ENCODE results near the gene SMPD3.

DNA sequence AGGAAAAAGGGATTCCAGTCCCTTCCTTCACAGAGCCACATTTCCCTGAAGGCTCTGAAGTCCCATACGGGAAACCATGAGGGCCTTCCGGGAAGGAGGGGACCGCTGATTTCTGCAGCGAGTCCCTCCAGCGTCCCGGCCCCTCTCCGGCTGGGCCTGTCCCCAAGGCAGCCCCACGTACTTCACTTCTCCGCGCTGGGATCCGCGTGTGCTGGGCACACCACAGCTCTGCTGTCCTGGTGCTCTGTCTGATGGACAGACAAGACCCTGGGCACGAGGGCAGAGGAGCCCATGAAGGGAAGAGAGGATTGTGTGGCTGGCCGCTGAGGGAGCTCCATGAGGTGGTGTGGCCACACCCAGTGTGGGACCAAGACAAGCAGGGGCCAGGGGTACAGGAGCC lies 80.4 kb downstream of the SMPD3 start:
- TF ChIP-seq, protein P1, sequence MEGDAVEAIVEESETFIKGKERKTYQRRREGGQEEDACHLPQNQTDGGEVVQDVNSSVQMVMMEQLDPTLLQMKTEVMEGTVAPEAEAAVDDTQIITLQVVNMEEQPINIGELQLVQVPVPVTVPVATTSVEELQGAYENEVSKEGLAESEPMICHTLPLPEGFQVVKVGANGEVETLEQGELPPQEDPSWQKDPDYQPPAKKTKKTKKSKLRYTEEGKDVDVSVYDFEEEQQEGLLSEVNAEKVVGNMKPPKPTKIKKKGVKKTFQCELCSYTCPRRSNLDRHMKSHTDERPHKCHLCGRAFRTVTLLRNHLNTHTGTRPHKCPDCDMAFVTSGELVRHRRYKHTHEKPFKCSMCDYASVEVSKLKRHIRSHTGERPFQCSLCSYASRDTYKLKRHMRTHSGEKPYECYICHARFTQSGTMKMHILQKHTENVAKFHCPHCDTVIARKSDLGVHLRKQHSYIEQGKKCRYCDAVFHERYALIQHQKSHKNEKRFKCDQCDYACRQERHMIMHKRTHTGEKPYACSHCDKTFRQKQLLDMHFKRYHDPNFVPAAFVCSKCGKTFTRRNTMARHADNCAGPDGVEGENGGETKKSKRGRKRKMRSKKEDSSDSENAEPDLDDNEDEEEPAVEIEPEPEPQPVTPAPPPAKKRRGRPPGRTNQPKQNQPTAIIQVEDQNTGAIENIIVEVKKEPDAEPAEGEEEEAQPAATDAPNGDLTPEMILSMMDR (IDR thresholded peaks at IDR 0.05 in 4 of 5, conservative IDR thresholded peaks at IDR 0.05 in 1 of 5) = no peak
- no peak for TF ChIP-seq POLR2A (IDR thresholded peaks at IDR 0.05)

Measured in gastrocnemius medialis (tissue), 4 donors.